Subcutaneous adipose tissue (tissue), 4 donors: ENCODE results near the gene BCL2L11. TPM values are rescaled to one million over a fixed set of nuclear protein-coding genes. Genes with fewer than 3 reads are reported as not detected.

Experiments
- CTCF ChIP-seq: fragments of 450-650 bp; IDR thresholded peaks from one replicate; pipeline ENCODE4 v1.5.1; 2016; ENCODE audit warnings: low read depth, mild to moderate bottlenecking, control low read depth, antibody characterized with exemption, moderate library complexity
- total RNA-seq, 4 donors: library from RNA; depleted of rRNA; stranded (reverse); fragments of >200 nt; gene quantifications; one replicate each; pipeline ENCODE4 v1.1.0, GENCODE V29; 2016

Gene BCL2L11
- total RNA-seq, 4 donors from 2014 or later: 17.8 to 48.1 (median 35.5) TPM

- TF ChIP-seq CTCF: no peak
Observed at GRCh38 chr2:111157071-111157661, 36.5 kb downstream of the BCL2L11 start.

- no peak for TF ChIP-seq CTCF
Observed at GRCh38 chr2:111157798-111158197, 37.1 kb downstream of the BCL2L11 start.

GRCh38 chr2:111159641-111160040 lies 38.9 kb downstream of the BCL2L11 start:
- TF ChIP-seq CTCF: no peak

GRCh38 chr2:111160758-111161157 lies 40.0 kb downstream of the BCL2L11 start:
- TF ChIP-seq CTCF: no peak

GRCh38 chr2:111161971-111162370 lies 41.3 kb downstream of the BCL2L11 start:
- no peak for TF ChIP-seq CTCF

- no peak for TF ChIP-seq CTCF
Observed at GRCh38 chr2:111162718-111163331, 42.1 kb downstream of the BCL2L11 start.

GRCh38 chr2:111164078-111164477 lies 43.4 kb downstream of the BCL2L11 start:
- TF ChIP-seq CTCF: no peak
